Measurements from ENCODE around the gene MXD1. TPM values are rescaled to one million over a fixed set of nuclear protein-coding genes. Genes with fewer than 3 reads are reported as not detected.

Gene MXD1
- total and polyA plus RNA-seq, 2 donors (not counting 1 experiment from before 2014, with no cell fraction given) = 16.0 to 20.6 TPM

- TF ChIP-seq CTCF (IDR thresholded peaks at IDR 0.05) (no peak), EZH2 (IDR thresholded peaks at IDR 0.05; ENCODE audit: borderline replicate concordance, insufficient read depth, low read depth, low read length, poor library complexity, severe bottlenecking) (no peak)
- no peaks in the 10 kb centered on the region for H3K4me1 Mint-ChIP-seq
- H3K9ac ChIP-seq (ENCODE audit: low read length) = no peak overlapping the region
- no peak overlapping the region for H3K27ac ChIP-seq (ENCODE audit: low read length in 2 of 2)
- intact Hi-C loops (cut with micrococcal nuclease) = no loop called here
- no peak overlapping the region for H3K4me2 ChIP-seq (replicated peaks; ENCODE audit: low read depth, low read length, poor library complexity, severe bottlenecking)
- H3K27me3 Mint-ChIP-seq = peaks cover 11% of the 10 kb centered on the region
- no peak overlapping the region for H3K4me3 ChIP-seq (ENCODE audit: control extremely low read depth in 1 of 5, extremely low read depth in 1 of 5, insufficient read depth in 1 of 5, low read depth in 2 of 5, low read length in 4 of 5)
- 97% methylated on average over 5 of the region's 8 CpGs for WGBS (ENCODE audit: insufficient coverage)
- H2AFZ ChIP-seq (ENCODE audit: insufficient read depth, low read depth, low read length, poor library complexity, severe bottlenecking) = no peak overlapping the region
- DNase-seq (no peak), ATAC-seq (ENCODE audit: low read depth) (no peak)
- no peaks in the 10 kb centered on the region for H3K36me3 ChIP-seq (replicated peaks in 1 of 2; ENCODE audit: control extremely low read depth in 1 of 2, control insufficient read depth in 1 of 2, extremely low read depth in 1 of 2, insufficient read depth in 2 of 2, low read length in 1 of 2)
- no peaks in the 10 kb centered on the region for H4K20me1 ChIP-seq (ENCODE audit: control insufficient read depth, insufficient read depth, low read length, poor library complexity, severe bottlenecking)
- ChIA-PET CTCF (no interaction called here), POLR2A (no interaction called here)
- H3K79me2 ChIP-seq (ENCODE audit: control insufficient read depth, insufficient read depth, low read length) = no peaks in the 10 kb centered on the region
- H3K4me1 ChIP-seq (ENCODE audit: control insufficient read depth in 2 of 2, insufficient read depth in 2 of 2, low read length in 2 of 2) = no peaks in the 10 kb centered on the region
- H3K27ac Mint-ChIP-seq = no peak overlapping the region
- no peaks in the 10 kb centered on the region for H3K27me3 ChIP-seq (replicated peaks in 1 of 4; ENCODE audit: control extremely low read depth in 1 of 4, control insufficient read depth in 3 of 4, insufficient read depth in 4 of 4, low read length in 3 of 4)
- H3K4me3 Mint-ChIP-seq = no peak overlapping the region
- no peaks in the 10 kb centered on the region for H3K9me3 Mint-ChIP-seq (ENCODE audit: insufficient read depth)
- no peaks in the 10 kb centered on the region for H3K9me3 ChIP-seq (ENCODE audit: control extremely low read depth in 1 of 3, control insufficient read depth in 2 of 3, insufficient read depth in 1 of 3, low read length in 2 of 3)
Observed at GRCh38 chr2:69962986-69963730, 48.2 kb downstream of the MXD1 start.

GRCh38 chr2:69964353-69964841 lies 49.5 kb downstream of the MXD1 start:
- no peak overlapping the region for H3K9ac ChIP-seq (ENCODE audit: low read length)
- H3K27ac ChIP-seq (ENCODE audit: low read length in 2 of 2) = no peak overlapping the region
- intact Hi-C loops (cut with micrococcal nuclease) = no loop called here
- no peak overlapping the region for H2AFZ ChIP-seq (ENCODE audit: insufficient read depth, low read depth, low read length, poor library complexity, severe bottlenecking)
- CTCF ChIA-PET = interaction anchor here (0.6 kb wide), 1 partner anchor 10 kb away, joined by 3 read pairs; no protein-coding TSS in a partner anchor
- H3K4me1 ChIP-seq (ENCODE audit: control insufficient read depth in 2 of 2, insufficient read depth in 2 of 2, low read length in 2 of 2) = no peaks in the 10 kb centered on the region
- no peak for TF ChIP-seq CTCF (IDR thresholded peaks at IDR 0.05)
- no peak for TF ChIP-seq EZH2 (IDR thresholded peaks at IDR 0.05; ENCODE audit: borderline replicate concordance, insufficient read depth, low read depth, low read length, poor library complexity, severe bottlenecking)
- DNase-seq = no peak
- H3K4me3 ChIP-seq (ENCODE audit: control extremely low read depth in 1 of 5, extremely low read depth in 1 of 5, insufficient read depth in 1 of 5, low read depth in 2 of 5, low read length in 4 of 5) = no peak overlapping the region
- WGBS (ENCODE audit: insufficient coverage) = 95% methylated on average over 3 of the region's 7 CpGs
- no peak for ATAC-seq (ENCODE audit: low read depth)
- no peaks in the 10 kb centered on the region for H4K20me1 ChIP-seq (ENCODE audit: control insufficient read depth, insufficient read depth, low read length, poor library complexity, severe bottlenecking)
- Mint-ChIP-seq H3K4me1 (no peaks in the 10 kb centered on the region), H3K27ac (no peak overlapping the region), H3K4me3 (no peak overlapping the region), H3K9me3 (ENCODE audit: insufficient read depth) (no peaks in the 10 kb centered on the region), H3K27me3 (peaks cover 7% of the 10 kb centered on the region)
- H3K36me3 ChIP-seq (replicated peaks in 1 of 2; ENCODE audit: control extremely low read depth in 1 of 2, control insufficient read depth in 1 of 2, extremely low read depth in 1 of 2, insufficient read depth in 2 of 2, low read length in 1 of 2) = no peaks in the 10 kb centered on the region
- H3K79me2 ChIP-seq (ENCODE audit: control insufficient read depth, insufficient read depth, low read length) = no peaks in the 10 kb centered on the region
- H3K4me2 ChIP-seq (replicated peaks; ENCODE audit: low read depth, low read length, poor library complexity, severe bottlenecking) = no peak overlapping the region
- H3K9me3 ChIP-seq (ENCODE audit: control extremely low read depth in 1 of 3, control insufficient read depth in 2 of 3, insufficient read depth in 1 of 3, low read length in 2 of 3) = no peaks in the 10 kb centered on the region
- POLR2A ChIA-PET = no interaction called here
- H3K27me3 ChIP-seq (replicated peaks in 1 of 4; ENCODE audit: control extremely low read depth in 1 of 4, control insufficient read depth in 3 of 4, insufficient read depth in 4 of 4, low read length in 3 of 4) = no peaks in the 10 kb centered on the region
